Measurements from ENCODE around the gene DLEC1.

DLEC1 gene

DNA sequence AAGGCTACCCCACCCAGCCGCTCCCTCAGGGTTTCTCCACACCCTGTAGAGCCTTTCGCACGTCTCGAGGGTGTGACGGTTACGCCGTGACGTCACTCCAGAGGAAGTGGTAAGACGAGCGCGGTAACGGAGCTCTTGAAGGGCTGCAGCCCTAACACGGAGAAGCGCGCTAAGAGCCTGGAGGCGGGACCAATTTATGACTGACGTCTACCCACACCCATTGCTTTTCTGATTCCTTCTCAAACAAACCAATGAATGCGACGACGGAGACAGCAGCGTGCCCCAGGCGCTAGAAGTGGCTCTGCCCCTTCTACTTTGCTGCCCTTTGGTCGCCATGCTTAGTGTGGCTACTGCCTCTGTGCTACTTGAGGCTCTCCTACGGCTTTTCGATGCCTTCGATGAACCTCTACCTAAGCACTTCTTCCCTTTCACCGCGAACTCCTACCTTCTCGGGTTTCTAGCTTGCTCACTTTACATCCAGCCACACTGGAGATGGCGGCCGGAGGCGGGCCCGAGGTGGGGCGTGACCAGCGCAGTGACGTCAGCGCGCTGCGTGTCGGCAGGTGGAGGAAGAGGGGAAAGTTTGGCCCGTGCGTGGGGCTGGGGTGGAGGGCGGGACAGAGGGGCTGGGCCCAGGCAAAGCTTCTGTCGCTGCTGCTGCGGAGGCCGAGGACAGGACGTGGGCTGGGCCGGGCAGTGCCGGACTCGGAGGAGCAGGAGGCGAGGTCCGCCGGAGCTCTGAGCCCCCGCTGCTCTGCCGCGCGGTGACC, 126.1 kb downstream of the DLEC1 start, which contains the start of gene OXSR1:
OXSR1 (plus strand) TSS at position 586 of the 770 bp plus-strand sequence. CDS start 340 bp downstream, outside the sequence.
- H3K9ac ChIP-seq (ENCODE audit: low read length in 2 of 2) = peak within 1 kb of the TSS; percentile 87 to 96
- H3K27me3 ChIP-seq (ENCODE audit: control insufficient read depth in 1 of 2, insufficient read depth in 2 of 2, low read length in 2 of 2) = no peaks in the 10 kb centered on the region
- H3K9me3 ChIP-seq (ENCODE audit: control insufficient read depth in 2 of 2, low read length in 2 of 2) = no peaks in the 10 kb centered on the region
- H3K4me3 ChIP-seq (ENCODE audit: low read length in 2 of 2) = peak within 1 kb of the TSS; percentile 69 to 90
- H3K36me3 ChIP-seq (ENCODE audit: control insufficient read depth in 2 of 2, insufficient read depth in 2 of 2, low read length in 2 of 2) = no peaks in the 10 kb centered on the region
- H3K27ac ChIP-seq (ENCODE audit: low read length) = peak within 1 kb of the TSS; percentile 95
- H3K4me1 ChIP-seq (ENCODE audit: control insufficient read depth, insufficient read depth, low read length) = peaks cover 14% of the 10 kb centered on the region

DNA sequence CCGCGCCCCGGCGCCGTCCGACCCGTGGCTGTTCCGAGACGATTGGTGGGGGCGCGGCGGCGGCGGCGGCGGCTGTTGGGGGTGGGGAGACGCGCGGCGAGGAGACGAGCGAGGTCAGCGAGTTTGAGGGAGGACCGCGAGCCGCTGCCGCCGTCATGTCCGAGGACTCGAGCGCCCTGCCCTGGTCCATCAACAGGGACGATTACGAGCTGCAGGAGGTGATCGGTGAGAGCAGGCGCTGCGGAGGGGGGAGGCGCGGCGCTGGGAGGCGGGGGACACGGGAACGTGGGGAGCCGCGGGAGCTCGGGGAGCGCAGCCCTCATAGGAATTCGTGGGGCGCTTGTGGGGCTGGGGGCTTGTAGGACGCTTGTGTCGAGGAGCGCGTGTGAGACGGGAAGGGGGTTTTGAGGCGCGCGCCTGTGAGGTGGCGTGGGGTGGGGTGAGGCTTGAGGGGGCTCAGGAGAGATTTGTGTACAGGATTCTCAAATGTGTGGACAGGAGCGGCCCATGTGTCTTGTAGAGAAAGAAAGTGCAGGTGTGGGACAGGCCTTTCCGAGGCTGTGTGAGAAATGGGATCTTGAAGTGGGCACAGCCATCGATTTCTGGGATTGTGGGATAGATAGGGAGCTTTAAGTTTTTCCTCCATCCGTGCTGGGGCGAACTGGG, 126.8 kb downstream of the DLEC1 start:
- H3K9ac ChIP-seq (ENCODE audit: low read length in 2 of 2) = peak overlapping the region; percentile 87 to 96
- peak overlapping the region; percentile 95 for H3K27ac ChIP-seq (ENCODE audit: low read length)
- H3K36me3 ChIP-seq (ENCODE audit: control insufficient read depth in 2 of 2, insufficient read depth in 2 of 2, low read length in 2 of 2) = no peaks in the 10 kb centered on the region
- no peaks in the 10 kb centered on the region for H3K27me3 ChIP-seq (ENCODE audit: control insufficient read depth in 1 of 2, insufficient read depth in 2 of 2, low read length in 2 of 2)
- H3K9me3 ChIP-seq (ENCODE audit: control insufficient read depth in 2 of 2, low read length in 2 of 2) = no peaks in the 10 kb centered on the region
- peaks cover 14% of the 10 kb centered on the region for H3K4me1 ChIP-seq (ENCODE audit: control insufficient read depth, insufficient read depth, low read length)
- H3K4me3 ChIP-seq (ENCODE audit: low read length in 2 of 2) = peak overlapping the region; percentile 69 to 90

DNA sequence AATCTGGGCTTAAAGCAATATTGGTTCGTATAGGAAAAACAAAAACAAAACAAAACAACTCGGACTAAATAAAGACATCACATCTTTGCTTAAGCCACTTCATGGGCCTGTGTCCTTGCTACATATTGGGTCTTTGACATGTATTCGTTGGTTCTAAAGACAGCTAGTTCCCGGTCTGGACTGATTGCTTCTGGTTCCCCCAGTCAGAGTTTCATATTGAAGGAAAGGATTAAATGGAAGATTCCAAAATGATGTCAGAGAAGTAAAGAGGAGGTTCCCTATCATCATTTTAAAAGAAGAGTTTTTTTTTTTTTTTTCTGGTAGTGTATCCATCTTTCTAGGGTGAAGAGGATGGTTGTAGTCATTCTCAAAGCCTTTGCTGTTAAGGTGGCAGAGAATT, 128.6 kb downstream of the DLEC1 start:
- Histone ChIP-seq H3K4me3 (ENCODE audit: low read length in 2 of 2) (no peak overlapping the region), H3K9ac (ENCODE audit: low read length in 2 of 2) (no peak overlapping the region), H3K27me3 (ENCODE audit: control insufficient read depth in 1 of 2, insufficient read depth in 2 of 2, low read length in 2 of 2) (no peaks in the 10 kb centered on the region), H3K27ac (ENCODE audit: low read length) (no peak overlapping the region), H3K4me1 (ENCODE audit: control insufficient read depth, insufficient read depth, low read length) (peaks cover 14% of the 10 kb centered on the region), H3K36me3 (ENCODE audit: control insufficient read depth in 2 of 2, insufficient read depth in 2 of 2, low read length in 2 of 2) (no peaks in the 10 kb centered on the region), H3K9me3 (ENCODE audit: control insufficient read depth in 2 of 2, low read length in 2 of 2) (no peaks in the 10 kb centered on the region)

DNA sequence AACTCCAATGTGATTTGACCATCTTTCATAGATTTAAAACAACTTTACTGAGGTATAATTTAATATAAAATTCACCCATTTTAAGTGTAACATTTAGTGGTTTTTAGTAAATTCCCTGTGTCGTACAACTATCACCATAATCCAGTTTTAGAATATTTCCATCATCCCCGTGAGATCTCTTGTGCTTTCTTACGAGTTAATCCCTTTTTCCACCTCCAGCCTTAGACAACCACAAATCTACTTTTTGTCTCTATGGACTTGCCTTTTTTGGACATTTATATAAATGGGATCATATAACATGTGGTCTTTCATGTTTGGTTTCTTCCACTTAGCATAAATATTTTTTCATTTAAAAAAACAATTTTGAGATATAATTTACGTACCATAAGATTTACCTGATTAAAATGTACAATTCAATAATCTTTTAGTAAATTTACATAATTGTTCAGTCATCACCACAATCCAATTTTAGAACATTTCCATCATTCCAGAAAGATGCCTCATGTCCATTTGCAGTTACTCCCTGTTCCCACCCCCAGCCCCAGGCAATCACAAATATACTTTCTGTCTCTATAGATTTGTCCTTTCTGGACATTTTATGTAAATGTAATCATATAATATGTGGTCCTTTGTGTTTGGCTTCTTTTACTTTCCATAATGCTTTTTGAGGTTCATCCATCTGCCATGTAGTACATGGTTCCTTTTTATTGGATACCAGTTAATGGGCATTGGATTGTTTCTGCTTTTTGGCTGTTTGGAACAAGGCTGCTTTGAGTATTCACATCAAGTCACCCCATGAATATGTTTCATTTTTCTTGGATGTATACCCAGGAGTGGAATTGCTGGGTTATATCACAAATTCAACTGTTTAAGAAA, 129.4 kb downstream of the DLEC1 start:
- H3K9me3 ChIP-seq (ENCODE audit: control insufficient read depth in 2 of 2, low read length in 2 of 2) = no peaks in the 10 kb centered on the region
- peaks cover 14% of the 10 kb centered on the region for H3K4me1 ChIP-seq (ENCODE audit: control insufficient read depth, insufficient read depth, low read length)
- H3K9ac ChIP-seq (ENCODE audit: low read length in 2 of 2) = no peak overlapping the region
- H3K4me3 ChIP-seq (ENCODE audit: low read length in 2 of 2) = no peak overlapping the region
- no peak overlapping the region for H3K27ac ChIP-seq (ENCODE audit: low read length)
- no peaks in the 10 kb centered on the region for H3K36me3 ChIP-seq (ENCODE audit: control insufficient read depth in 2 of 2, insufficient read depth in 2 of 2, low read length in 2 of 2)
- H3K27me3 ChIP-seq (ENCODE audit: control insufficient read depth in 1 of 2, insufficient read depth in 2 of 2, low read length in 2 of 2) = no peaks in the 10 kb centered on the region

DNA sequence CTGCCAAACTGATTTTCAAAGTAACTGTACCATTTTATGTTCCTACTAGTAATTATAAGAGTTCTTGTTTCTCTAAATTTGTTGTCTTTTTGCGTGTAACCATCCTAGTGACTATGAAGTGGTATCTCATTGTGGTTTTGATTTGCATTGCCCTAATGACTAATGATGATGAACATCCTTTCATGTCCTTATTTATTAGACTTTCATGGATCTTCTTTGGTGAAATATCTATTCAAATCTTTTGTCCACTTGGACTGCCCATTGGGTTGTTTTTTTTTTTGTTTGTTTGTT, 130.0 kb downstream of the DLEC1 start:
- H3K9ac ChIP-seq (ENCODE audit: low read length in 2 of 2) = no peak overlapping the region
- H3K4me3 ChIP-seq (ENCODE audit: low read length in 2 of 2) = no peak overlapping the region
- H3K9me3 ChIP-seq (ENCODE audit: control insufficient read depth in 2 of 2, low read length in 2 of 2) = no peaks in the 10 kb centered on the region
- H3K27me3 ChIP-seq (ENCODE audit: control insufficient read depth in 1 of 2, insufficient read depth in 2 of 2, low read length in 2 of 2) = no peaks in the 10 kb centered on the region
- peaks cover 14% of the 10 kb centered on the region for H3K4me1 ChIP-seq (ENCODE audit: control insufficient read depth, insufficient read depth, low read length)
- H3K27ac ChIP-seq (ENCODE audit: low read length) = no peak overlapping the region
- H3K36me3 ChIP-seq (ENCODE audit: control insufficient read depth in 2 of 2, insufficient read depth in 2 of 2, low read length in 2 of 2) = no peaks in the 10 kb centered on the region

DNA sequence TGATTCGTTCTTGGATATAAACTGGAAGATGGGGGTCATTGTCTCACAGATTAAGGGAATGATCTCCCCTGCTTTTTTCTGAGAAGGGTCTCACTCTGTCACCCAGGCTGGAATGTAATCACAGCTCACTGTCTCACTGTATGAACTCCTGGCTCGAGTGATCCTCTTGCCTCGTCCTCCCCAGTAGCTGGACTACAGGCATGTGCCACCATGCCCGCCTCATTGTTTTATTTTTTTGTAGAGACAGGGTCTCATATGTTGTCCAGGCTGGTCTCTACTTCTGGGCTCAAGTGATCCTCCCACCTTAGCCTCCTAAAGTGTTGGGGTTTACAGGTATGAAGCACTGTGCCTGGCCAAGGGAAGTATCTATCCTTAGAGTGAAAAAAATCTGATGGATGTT, 131.7 kb downstream of the DLEC1 start:
- H3K4me3 ChIP-seq (ENCODE audit: low read length in 2 of 2) = no peak overlapping the region
- no peaks in the 10 kb centered on the region for H3K9me3 ChIP-seq (ENCODE audit: control insufficient read depth in 2 of 2, low read length in 2 of 2)
- no peaks in the 10 kb centered on the region for H3K27me3 ChIP-seq (ENCODE audit: control insufficient read depth in 1 of 2, insufficient read depth in 2 of 2, low read length in 2 of 2)
- no peak overlapping the region for H3K27ac ChIP-seq (ENCODE audit: low read length)
- H3K36me3 ChIP-seq (ENCODE audit: control insufficient read depth in 2 of 2, insufficient read depth in 2 of 2, low read length in 2 of 2) = no peaks in the 10 kb centered on the region
- no peak overlapping the region for H3K9ac ChIP-seq (ENCODE audit: low read length in 2 of 2)
- H3K4me1 ChIP-seq (ENCODE audit: control insufficient read depth, insufficient read depth, low read length) = peaks cover 6% of the 10 kb centered on the region

DNA sequence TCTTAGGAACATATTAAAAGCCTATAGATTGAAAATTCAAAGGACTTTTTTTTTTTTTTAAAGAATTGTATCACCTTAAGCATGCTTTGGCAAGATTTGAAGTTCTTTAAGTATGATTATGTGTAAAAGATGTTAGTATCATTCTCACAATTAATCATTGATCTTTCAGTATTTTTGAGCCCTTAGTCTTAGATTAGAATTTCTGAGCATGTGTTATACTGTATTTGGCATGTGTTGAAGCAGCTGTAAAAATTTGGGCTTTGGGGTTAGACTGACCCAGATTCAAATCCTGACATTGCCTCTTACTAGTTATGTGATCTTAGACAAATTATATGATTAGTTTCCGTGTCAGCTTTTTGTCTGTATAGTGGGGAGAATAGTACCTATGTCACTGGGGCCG, 132.6 kb downstream of the DLEC1 start:
- no peaks in the 10 kb centered on the region for H3K27me3 ChIP-seq (ENCODE audit: control insufficient read depth in 1 of 2, insufficient read depth in 2 of 2, low read length in 2 of 2)
- H3K4me3 ChIP-seq (ENCODE audit: low read length in 2 of 2) = no peak overlapping the region
- no peak overlapping the region for H3K9ac ChIP-seq (ENCODE audit: low read length in 2 of 2)
- no peaks in the 10 kb centered on the region for H3K36me3 ChIP-seq (ENCODE audit: control insufficient read depth in 2 of 2, insufficient read depth in 2 of 2, low read length in 2 of 2)
- H3K27ac ChIP-seq (ENCODE audit: low read length) = no peak overlapping the region
- no peaks in the 10 kb centered on the region for H3K9me3 ChIP-seq (ENCODE audit: control insufficient read depth in 2 of 2, low read length in 2 of 2)
- H3K4me1 ChIP-seq (ENCODE audit: control insufficient read depth, insufficient read depth, low read length) = peaks cover 6% of the 10 kb centered on the region
